HG03060 (cell line): Measurements from ENCODE around the gene DCAF6.

Source experiments
- ATAC-seq: cut with Tn5 transposase; IDR thresholded peaks from one replicate; pipeline ENCODE4 v1.9.1; 2021; ENCODE audit warnings: low read depth, moderate number of reproducible peaks; ENCODE audit not compliant: unreplicated experiment

The DCAF6 gene

GRCh38 chr1:167957710-167958109 is 21.2 kb downstream of the DCAF6 start:
- no peak for ATAC-seq

- ATAC-seq, result no peak
Observed at GRCh38 chr1:167964646-167965045, 28.2 kb downstream of the DCAF6 start.

- no peak for ATAC-seq
Observed at GRCh38 chr1:167966050-167966449, 29.6 kb downstream of the DCAF6 start.

GRCh38 chr1:167968569-167968968 is 32.1 kb downstream of the DCAF6 start:
- ATAC-seq, result no peak

- no peak for ATAC-seq
Observed at GRCh38 chr1:167973832-167974231, 37.3 kb downstream of the DCAF6 start.

- no peak for ATAC-seq
Observed at GRCh38 chr1:167974698-167975097, 38.2 kb downstream of the DCAF6 start.

- no peak for ATAC-seq
Observed at GRCh38 chr1:167977245-167977644, 40.8 kb downstream of the DCAF6 start.

GRCh38 chr1:167981933-167982332 is 45.5 kb downstream of the DCAF6 start:
- no peak for ATAC-seq

GRCh38 chr1:167983797-167984420 is 47.4 kb downstream of the DCAF6 start:
- no peak for ATAC-seq

- no peak for ATAC-seq
Observed at GRCh38 chr1:167984886-167985489, 48.5 kb downstream of the DCAF6 start.

GRCh38 chr1:167987174-167987573 is 50.7 kb downstream of the DCAF6 start:
- ATAC-seq, result no peak

GRCh38 chr1:167991546-167991945 is 55.1 kb downstream of the DCAF6 start:
- ATAC-seq, result no peak

- no peak for ATAC-seq
Observed at GRCh38 chr1:167993720-167994119, 57.2 kb downstream of the DCAF6 start.

- no peak for ATAC-seq
Observed at GRCh38 chr1:167994560-167994959, 58.1 kb downstream of the DCAF6 start.

- ATAC-seq, result no peak
Observed at GRCh38 chr1:167995038-167995437, 58.6 kb downstream of the DCAF6 start.

- no peak for ATAC-seq
Observed at GRCh38 chr1:167996266-167996665, 59.8 kb downstream of the DCAF6 start.

GRCh38 chr1:167997037-167997575 is 60.6 kb downstream of the DCAF6 start:
- no peak for ATAC-seq

GRCh38 chr1:167999877-168000276 is 63.4 kb downstream of the DCAF6 start:
- ATAC-seq, result no peak

GRCh38 chr1:168000656-168001055 is 64.2 kb downstream of the DCAF6 start:
- no peak for ATAC-seq

- ATAC-seq, result no peak
Observed at GRCh38 chr1:168001213-168001612, 64.7 kb downstream of the DCAF6 start.

- ATAC-seq, result no peak
Observed at GRCh38 chr1:168004531-168004930, 68.0 kb downstream of the DCAF6 start.

GRCh38 chr1:168005529-168005928 is 69.0 kb downstream of the DCAF6 start:
- no peak for ATAC-seq
